Muscle layer of colon (tissue), 2 donors: ENCODE measurements around the gene UTS2R.
"Not testable (repeated sequence)": the region's sequence is repeated elsewhere in the genome, so short reads cannot be mapped to it uniquely, and the experiment has no call there.

Experiments used
- H3K27ac ChIP-seq: one replicate; pipeline ENCODE4 v1.7.0; 2013; ENCODE audit warnings: low read depth, mild to moderate bottlenecking, low read length, moderate library complexity
- H3K27me3 ChIP-seq, 2 donors: one replicate each; pipeline ENCODE4 v1.7.0; 2013; ENCODE audit warnings: low read length in 2 of 2, mild to moderate bottlenecking in 2 of 2; ENCODE audit not compliant: insufficient read depth in 2 of 2, control insufficient read depth in 1 of 2
- H3K36me3 ChIP-seq: one replicate; pipeline ENCODE4 v1.7.0; 2013; ENCODE audit warnings: mild to moderate bottlenecking, low read length; ENCODE audit not compliant: insufficient read depth
- H3K4me1 ChIP-seq: one replicate; pipeline ENCODE4 v1.7.0; 2013; ENCODE audit warnings: mild to moderate bottlenecking, low read length; ENCODE audit not compliant: insufficient read depth
- H3K4me3 ChIP-seq, 2 donors: one replicate each; pipeline ENCODE4 v1.7.0; 2013; ENCODE audit warnings: low read length in 2 of 2, low read depth in 1 of 2, mild to moderate bottlenecking in 1 of 2, moderate library complexity in 1 of 2
- H3K9ac ChIP-seq: one replicate; pipeline ENCODE4 v1.7.0; 2013; ENCODE audit warnings: low read length
- H3K9me3 ChIP-seq: one replicate; pipeline ENCODE4 v1.7.0; 2013; ENCODE audit warnings: mild to moderate bottlenecking, low read length
- donor health status: abdominal sarcoma.
- donor health status: Adenocarcinoma of cecum.

The UTS2R gene

GRCh38 chr17:82412081-82412480, 40.5 kb downstream of the UTS2R start:
- H3K27me3 ChIP-seq, H3K36me3 ChIP-seq, H3K9ac ChIP-seq, H3K27ac ChIP-seq, H3K4me3 ChIP-seq, H3K9me3 ChIP-seq, H3K4me1 ChIP-seq: not testable (repeated sequence)

GRCh38 chr17:82412535-82413520, 41.3 kb downstream of the UTS2R start:
- Histone ChIP-seq H3K4me3 (no peak overlapping the region), H3K9me3 (no peaks in the 10 kb centered on the region), H3K27ac (no peak overlapping the region), H3K4me1 (peaks cover 4% of the 10 kb centered on the region), H3K27me3 (no peaks in the 10 kb centered on the region), H3K36me3 (no peaks in the 10 kb centered on the region), H3K9ac (no peak overlapping the region)

GRCh38 chr17:82414548-82415281, 43.1 kb downstream of the UTS2R start:
- Histone ChIP-seq H3K27ac (no peak overlapping the region), H3K9ac (no peak overlapping the region), H3K4me1 (peaks cover 11% of the 10 kb centered on the region), H3K27me3 (no peaks in the 10 kb centered on the region), H3K4me3 (no peak overlapping the region), H3K36me3 (no peaks in the 10 kb centered on the region), H3K9me3 (no peaks in the 10 kb centered on the region)

- Histone ChIP-seq H3K9ac (no peak overlapping the region), H3K4me3 (no peak overlapping the region), H3K4me1 (peaks cover 11% of the 10 kb centered on the region), H3K36me3 (no peaks in the 10 kb centered on the region), H3K9me3 (no peaks in the 10 kb centered on the region), H3K27me3 (no peaks in the 10 kb centered on the region), H3K27ac (no peak overlapping the region)
These were observed 43.8 kb downstream of the UTS2R start for GRCh38 chr17:82415336-82415735.

- Histone ChIP-seq H3K27ac (no peak overlapping the region), H3K9ac (no peak overlapping the region), H3K4me3 (no peak overlapping the region), H3K36me3 (no peaks in the 10 kb centered on the region), H3K27me3 (no peaks in the 10 kb centered on the region), H3K4me1 (peaks cover 11% of the 10 kb centered on the region), H3K9me3 (no peaks in the 10 kb centered on the region)
These were observed 44.2 kb downstream of the UTS2R start for GRCh38 chr17:82415786-82416185.

- H3K4me1 ChIP-seq, result peaks cover 11% of the 10 kb centered on the region
- no peaks in the 10 kb centered on the region for H3K27me3 ChIP-seq
- no peak overlapping the region for H3K9ac ChIP-seq
- H3K36me3 ChIP-seq, result no peaks in the 10 kb centered on the region
- no peak overlapping the region for H3K4me3 ChIP-seq
- no peak overlapping the region for H3K27ac ChIP-seq
- no peaks in the 10 kb centered on the region for H3K9me3 ChIP-seq
These were observed 44.7 kb downstream of the UTS2R start for GRCh38 chr17:82416264-82416663.

GRCh38 chr17:82416771-82417170, 45.2 kb downstream of the UTS2R start:
- Histone ChIP-seq H3K9me3 (no peaks in the 10 kb centered on the region), H3K27me3 (no peaks in the 10 kb centered on the region), H3K27ac (no peak overlapping the region), H3K4me1 (peaks cover 11% of the 10 kb centered on the region), H3K36me3 (no peaks in the 10 kb centered on the region), H3K9ac (no peak overlapping the region), H3K4me3 (no peak overlapping the region)

GRCh38 chr17:82418001-82418986, 46.7 kb downstream of the UTS2R start, which contains the start of the genes HEXD and OGFOD3:
Gene HEXD, plus strand, starts transcription at chr17:82418347. Its CDS starts 1,453 bp downstream, at chr17:82419800.
Gene OGFOD3, minus strand, starts transcription at chr17:82418586. Its CDS starts 101 bp downstream, at chr17:82418485.
- no peaks in the 10 kb centered on the region for H3K27me3 ChIP-seq
- peak within 1 kb of the TSS; percentile 56 to 94 for H3K4me3 ChIP-seq
- H3K4me1 ChIP-seq, result peaks cover 11% of the 10 kb centered on the region
- no peaks in the 10 kb centered on the region for H3K36me3 ChIP-seq
- H3K9me3 ChIP-seq, result no peaks in the 10 kb centered on the region
- H3K27ac ChIP-seq, result peak within 1 kb of the TSS; percentile 63
- H3K9ac ChIP-seq, result no peak within 1 kb of the TSS

- peaks cover 11% of the 10 kb centered on the region for H3K4me1 ChIP-seq
- no peak overlapping the region for H3K9ac ChIP-seq
- no peaks in the 10 kb centered on the region for H3K27me3 ChIP-seq
- no peaks in the 10 kb centered on the region for H3K36me3 ChIP-seq
- H3K9me3 ChIP-seq, result no peaks in the 10 kb centered on the region
- no peak overlapping the region for H3K27ac ChIP-seq
- no peak overlapping the region for H3K4me3 ChIP-seq
These were observed 48.0 kb downstream of the UTS2R start for GRCh38 chr17:82419540-82419939.

- Histone ChIP-seq H3K36me3 (no peaks in the 10 kb centered on the region), H3K4me3 (no peak overlapping the region), H3K4me1 (peaks cover 2% of the 10 kb centered on the region), H3K9ac (no peak overlapping the region), H3K27me3 (no peaks in the 10 kb centered on the region), H3K9me3 (no peaks in the 10 kb centered on the region), H3K27ac (no peak overlapping the region)
These were observed 52.7 kb downstream of the UTS2R start for GRCh38 chr17:82424001-82424862.
